ENCODE measurements around the gene TTC23.
"Not testable (repeated sequence)": the region's sequence is repeated elsewhere in the genome, so short reads cannot be mapped to it uniquely, and the experiment has no call there.

The TTC23 gene

GRCh38 chr15:99241752-99242151 lies 7.6 kb downstream of the TTC23 start:
- DNase-seq (ENCODE audit: low read depth) = no peak
- H3K4me3 ChIP-seq (ENCODE audit: low read depth, low read length) = no peak overlapping the region
- TF ChIP-seq CTCF (IDR thresholded peaks at IDR 0.05; ENCODE audit: low read depth, low read length, missing control alignments) = no peak

GRCh38 chr15:99239545-99240198 lies 9.7 kb downstream of the TTC23 start:
- H3K4me3 ChIP-seq (ENCODE audit: low read depth, low read length) = no peak overlapping the region
- no peak for TF ChIP-seq CTCF (IDR thresholded peaks at IDR 0.05; ENCODE audit: low read depth, low read length, missing control alignments)
- DNase-seq (ENCODE audit: low read depth) = no peak

GRCh38 chr15:99238849-99239248 lies 10.5 kb downstream of the TTC23 start:
- TF ChIP-seq CTCF (IDR thresholded peaks at IDR 0.05; ENCODE audit: low read depth, low read length, missing control alignments) = no peak
- no peak overlapping the region for H3K4me3 ChIP-seq (ENCODE audit: low read depth, low read length)
- no peak for DNase-seq (ENCODE audit: low read depth)

- not testable (repeated sequence) for H3K4me3 ChIP-seq (ENCODE audit: low read depth, low read length); DNase-seq (ENCODE audit: low read depth)
Observed at GRCh38 chr15:99234160-99234559, 15.2 kb downstream of the TTC23 start.

- TF ChIP-seq CTCF (IDR thresholded peaks at IDR 0.05; ENCODE audit: low read depth, low read length, missing control alignments) = no peak
- no peak overlapping the region for H3K4me3 ChIP-seq (ENCODE audit: low read depth, low read length)
- DNase-seq (ENCODE audit: low read depth) = no peak
Observed at GRCh38 chr15:99232740-99233139, 16.6 kb downstream of the TTC23 start.

- TF ChIP-seq CTCF (IDR thresholded peaks at IDR 0.05; ENCODE audit: low read depth, low read length, missing control alignments) = no peak
- no peak overlapping the region for H3K4me3 ChIP-seq (ENCODE audit: low read depth, low read length)
- DNase-seq (ENCODE audit: low read depth) = no peak
Observed at GRCh38 chr15:99230867-99231266, 18.5 kb downstream of the TTC23 start.

GRCh38 chr15:99228120-99228770 lies 21.1 kb downstream of the TTC23 start:
- DNase-seq (ENCODE audit: low read depth) = no peak
- TF ChIP-seq CTCF (IDR thresholded peaks at IDR 0.05; ENCODE audit: low read depth, low read length, missing control alignments) = no peak
- no peak overlapping the region for H3K4me3 ChIP-seq (ENCODE audit: low read depth, low read length)
